GM23338 (cell line): ENCODE data around the gene MED13L. TPM values are rescaled to one million over a fixed set of nuclear protein-coding genes. Genes with fewer than 3 reads are reported as not detected.

Experiments
- ATAC-seq: fragments of 200-7000 bp; cut with Tn5 transposase; 3 replicates; pipeline ENCODE4 v1.9.1; 2020
- DNase-seq: peaks from one replicate; pipeline ENCODE4 v3.0.0-alpha.2; 2015; ENCODE audit warnings: low spot score
- H2AFZ ChIP-seq: fragments of 200-600 bp; sonication (generic); 2 replicates; pipeline ENCODE4 v1.8.0; 2016; ENCODE audit warnings: antibody characterized with exemption, mild to moderate bottlenecking, moderate library complexity
- H3F3A ChIP-seq: fragments of 200-600 bp; sonication (generic); replicated peaks from 2 replicates; pipeline ENCODE4 v1.8.0; 2017; ENCODE audit warnings: antibody characterized with exemption, mixed run types, low read depth
- H3K27ac ChIP-seq: fragments of 200-600 bp; sonication (generic); 2 replicates; pipeline ENCODE4 v1.6.1; 2016; ENCODE audit warnings: low read depth
- H3K27me3 ChIP-seq: fragments of 200-600 bp; sonication (generic); 2 replicates; pipeline ENCODE4 v1.8.0; 2016; ENCODE audit warnings: mild to moderate bottlenecking, mixed run types, moderate library complexity; ENCODE audit not compliant: insufficient read depth
- H3K36me3 ChIP-seq: fragments of 200-600 bp; sonication (generic); 2 replicates; pipeline ENCODE4 v1.8.0; 2016; ENCODE audit warnings: mild to moderate bottlenecking; ENCODE audit not compliant: insufficient read depth
- H3K4me1 ChIP-seq: fragments of 200-600 bp; sonication (generic); 2 replicates; pipeline ENCODE4 v1.8.0; 2016; ENCODE audit warnings: mild to moderate bottlenecking, moderate library complexity; ENCODE audit not compliant: insufficient read depth
- H3K4me2 ChIP-seq: fragments of 200-600 bp; sonication (generic); 2 replicates; pipeline ENCODE4 v1.7.1; 2017; ENCODE audit warnings: mixed run types
- H3K4me3 ChIP-seq: fragments of 200-600 bp; sonication (generic); 2 replicates; pipeline ENCODE4 v1.6.1; 2016; ENCODE audit warnings: mixed run types
- H3K79me2 ChIP-seq: fragments of 200-600 bp; sonication (generic); replicated peaks from 2 replicates; pipeline ENCODE4 v1.8.0; 2017; ENCODE audit warnings: mild to moderate bottlenecking; ENCODE audit not compliant: insufficient read depth
- H3K9me2 ChIP-seq: fragments of 200-600 bp; sonication (generic); 2 replicates; pipeline ENCODE4 v1.8.0; 2017; ENCODE audit not compliant: insufficient read depth
- H4K20me1 ChIP-seq: fragments of 200-600 bp; sonication (generic); replicated peaks from 2 replicates; pipeline ENCODE4 v1.8.0; 2017; ENCODE audit warnings: mild to moderate bottlenecking; ENCODE audit not compliant: insufficient read depth
- H3K27ac Mint-ChIP-seq: 2 replicates; pipeline ENCODE4 v1.8.0; 2020; ENCODE audit warnings: inconsistent platforms, mild to moderate bottlenecking, moderate library complexity, mixed read lengths
- H3K27me3 Mint-ChIP-seq: 3 replicates; pipeline ENCODE4 v1.8.0; 2022; ENCODE audit warnings: low read depth, mild to moderate bottlenecking, moderate library complexity, mixed read lengths, inconsistent platforms; ENCODE audit not compliant: insufficient read depth, poor library complexity
- H3K36me3 Mint-ChIP-seq: 3 replicates; pipeline ENCODE4 v1.8.0; 2021; ENCODE audit warnings: low read depth, mild to moderate bottlenecking, inconsistent platforms, moderate library complexity, mixed read lengths
- H3K4me1 Mint-ChIP-seq: 3 replicates; pipeline ENCODE4 v1.8.0; 2020; ENCODE audit warnings: mild to moderate bottlenecking, inconsistent platforms, mixed read lengths
- H3K4me3 Mint-ChIP-seq: 3 replicates; pipeline ENCODE4 v1.8.0; 2021; ENCODE audit warnings: moderate library complexity, mild to moderate bottlenecking, inconsistent platforms, mixed read lengths
- H3K9me3 Mint-ChIP-seq: 3 replicates; pipeline ENCODE4 v1.8.0; 2020; ENCODE audit warnings: moderate library complexity, mild to moderate bottlenecking, inconsistent platforms, mixed read lengths
- CREB1 ChIP-seq: fragments of 250-450 bp; sonication (Bioruptor Pico); IDR thresholded peaks from 2 replicates; pipeline ENCODE4 v1.5.0; 2020; ENCODE audit warnings: low read depth, mild to moderate bottlenecking, moderate library complexity
- EZH2 ChIP-seq: fragments of 200-600 bp; sonication (generic); IDR thresholded peaks from one replicate; pipeline ENCODE4 v1.8.0; 2017; ENCODE audit warnings: antibody characterized with exemption, mild to moderate bottlenecking, low read depth; ENCODE audit not compliant: unreplicated experiment
- EZH2phosphoT487 ChIP-seq: fragments of 200-600 bp; sonication (generic); IDR thresholded peaks from one replicate; pipeline ENCODE4 v1.8.1; 2018; ENCODE audit warnings: antibody characterized with exemption; ENCODE audit not compliant: unreplicated experiment
- JUNB ChIP-seq: IDR thresholded peaks from one replicate; pipeline ENCODE4 v1.6.1; 2016; ENCODE audit warnings: antibody characterized with exemption; ENCODE audit not compliant: unreplicated experiment
- STAT1 ChIP-seq: IDR thresholded peaks from one replicate; pipeline ENCODE4 v1.6.1; 2016; ENCODE audit warnings: antibody characterized with exemption; ENCODE audit not compliant: unreplicated experiment
- ZNF114 ChIP-seq: fragments of 250-450 bp; sonication (Bioruptor Pico); IDR thresholded peaks from 2 replicates; pipeline ENCODE4 v1.5.0; 2020; ENCODE audit warnings: mild to moderate bottlenecking, moderate library complexity
- ZNF331 ChIP-seq: fragments of 250-450 bp; sonication (Bioruptor Pico); IDR thresholded peaks from 2 replicates; pipeline ENCODE4 v1.5.0; 2020; ENCODE audit warnings: low read depth, mild to moderate bottlenecking, moderate library complexity
- polyA plus RNA-seq: library from polyadenylated mRNA; unstranded; fragments of >200 nt; fragmentation: Nextera tagmentation; extraction: Ambion mirVana; gene quantifications from 2 replicates; pipeline ENCODE4 v1.2.1, GENCODE V29; 2016
- total RNA-seq: library from RNA; depleted of rRNA; stranded (reverse); fragments of >200 nt; shearing (Covaris generic); gene quantifications from 2 replicates; pipeline ENCODE4 v1.2.3, GENCODE V29; 2014
- TF ChIP-seq, protein P1 (sequence below): IDR thresholded peaks from one replicate; pipeline ENCODE4 v1.6.1; 2018; ENCODE audit warnings: antibody characterized with exemption; ENCODE audit not compliant: unreplicated experiment
- TF ChIP-seq, protein P2 (sequence below): fragments of 250-450 bp; sonication (Bioruptor Pico); IDR thresholded peaks from 2 replicates; pipeline ENCODE4 v1.5.0; 2020; ENCODE audit warnings: mild to moderate bottlenecking, moderate library complexity
- TF ChIP-seq, protein P3 (sequence below), 2 experiments: fragments of 200-600 bp in 1 of 2; sonication (generic) in 1 of 2; conservative IDR thresholded peaks; 2 replicates each; pipeline versions ENCODE4 v1.5.1 to v1.6.1; 2016 to 2017; ENCODE audit warnings: antibody characterized with exemption in 2 of 2, low read depth in 2 of 2, mild to moderate bottlenecking in 2 of 2, moderate library complexity in 1 of 2

The MED13L gene
- total and polyA plus RNA-seq, 2 experiments from 2014 or later, result 20.9 to 73.6 TPM

DNA sequence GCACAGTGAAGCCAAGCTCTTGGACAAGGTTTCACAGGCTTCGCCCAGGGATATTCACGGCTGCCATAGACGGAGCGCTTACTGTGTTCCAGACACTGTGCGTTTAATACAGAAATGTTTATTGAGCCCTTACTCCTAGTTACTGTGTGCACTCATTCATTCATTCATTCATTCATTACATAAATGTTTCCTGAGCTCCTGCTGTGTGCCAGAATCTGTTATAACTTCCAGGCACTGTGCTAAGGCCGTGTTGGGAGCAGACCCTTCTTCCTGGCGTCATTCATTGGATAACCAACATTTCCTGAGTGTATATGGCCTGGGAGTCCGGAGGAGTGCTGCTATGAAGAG, 760 bp upstream of the MED13L start:
- Histone ChIP-seq H3K79me2 (peaks cover 35% of the 10 kb centered on the region), H2AFZ (peak overlapping the region; percentile 76), H3K9me2 (no peaks in the 10 kb centered on the region), H4K20me1 (peaks cover 13% of the 10 kb centered on the region; the same call in 1 of the 2 replicates), H3F3A (peaks cover 5% of the 10 kb centered on the region; the same call in 1 of the 2 replicates), H3K4me3 (peak overlapping the region; percentile 69), H3K4me2 (peak overlapping the region; percentile 76), H3K27ac (no peak overlapping the region), H3K36me3 (no peaks in the 10 kb centered on the region), H3K4me1 (peaks cover 43% of the 10 kb centered on the region), H3K27me3 (no peaks in the 10 kb centered on the region)
- peaks cover 5% of the 10 kb centered on the region; the same call in 1 of the 3 replicates for H3K36me3 Mint-ChIP-seq
- H3K27me3 Mint-ChIP-seq, result peaks cover 13% of the 10 kb centered on the region
- DNase-seq, result no peak
- H3K27ac Mint-ChIP-seq, result peak overlapping the region; percentile 81
- TF ChIP-seq CREB1 (CRISPR knock-in tag) (no peak), STAT1 (no peak), ZNF114 (CRISPR knock-in tag) (no peak), JUNB (no peak), EZH2 (no peak), EZH2phosphoT487 (no peak), ZNF331 (CRISPR knock-in tag) (no peak)
- TF ChIP-seq, protein P1, sequence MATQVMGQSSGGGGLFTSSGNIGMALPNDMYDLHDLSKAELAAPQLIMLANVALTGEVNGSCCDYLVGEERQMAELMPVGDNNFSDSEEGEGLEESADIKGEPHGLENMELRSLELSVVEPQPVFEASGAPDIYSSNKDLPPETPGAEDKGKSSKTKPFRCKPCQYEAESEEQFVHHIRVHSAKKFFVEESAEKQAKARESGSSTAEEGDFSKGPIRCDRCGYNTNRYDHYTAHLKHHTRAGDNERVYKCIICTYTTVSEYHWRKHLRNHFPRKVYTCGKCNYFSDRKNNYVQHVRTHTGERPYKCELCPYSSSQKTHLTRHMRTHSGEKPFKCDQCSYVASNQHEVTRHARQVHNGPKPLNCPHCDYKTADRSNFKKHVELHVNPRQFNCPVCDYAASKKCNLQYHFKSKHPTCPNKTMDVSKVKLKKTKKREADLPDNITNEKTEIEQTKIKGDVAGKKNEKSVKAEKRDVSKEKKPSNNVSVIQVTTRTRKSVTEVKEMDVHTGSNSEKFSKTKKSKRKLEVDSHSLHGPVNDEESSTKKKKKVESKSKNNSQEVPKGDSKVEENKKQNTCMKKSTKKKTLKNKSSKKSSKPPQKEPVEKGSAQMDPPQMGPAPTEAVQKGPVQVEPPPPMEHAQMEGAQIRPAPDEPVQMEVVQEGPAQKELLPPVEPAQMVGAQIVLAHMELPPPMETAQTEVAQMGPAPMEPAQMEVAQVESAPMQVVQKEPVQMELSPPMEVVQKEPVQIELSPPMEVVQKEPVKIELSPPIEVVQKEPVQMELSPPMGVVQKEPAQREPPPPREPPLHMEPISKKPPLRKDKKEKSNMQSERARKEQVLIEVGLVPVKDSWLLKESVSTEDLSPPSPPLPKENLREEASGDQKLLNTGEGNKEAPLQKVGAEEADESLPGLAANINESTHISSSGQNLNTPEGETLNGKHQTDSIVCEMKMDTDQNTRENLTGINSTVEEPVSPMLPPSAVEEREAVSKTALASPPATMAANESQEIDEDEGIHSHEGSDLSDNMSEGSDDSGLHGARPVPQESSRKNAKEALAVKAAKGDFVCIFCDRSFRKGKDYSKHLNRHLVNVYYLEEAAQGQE, result no peak
- TF ChIP-seq, protein P2, sequence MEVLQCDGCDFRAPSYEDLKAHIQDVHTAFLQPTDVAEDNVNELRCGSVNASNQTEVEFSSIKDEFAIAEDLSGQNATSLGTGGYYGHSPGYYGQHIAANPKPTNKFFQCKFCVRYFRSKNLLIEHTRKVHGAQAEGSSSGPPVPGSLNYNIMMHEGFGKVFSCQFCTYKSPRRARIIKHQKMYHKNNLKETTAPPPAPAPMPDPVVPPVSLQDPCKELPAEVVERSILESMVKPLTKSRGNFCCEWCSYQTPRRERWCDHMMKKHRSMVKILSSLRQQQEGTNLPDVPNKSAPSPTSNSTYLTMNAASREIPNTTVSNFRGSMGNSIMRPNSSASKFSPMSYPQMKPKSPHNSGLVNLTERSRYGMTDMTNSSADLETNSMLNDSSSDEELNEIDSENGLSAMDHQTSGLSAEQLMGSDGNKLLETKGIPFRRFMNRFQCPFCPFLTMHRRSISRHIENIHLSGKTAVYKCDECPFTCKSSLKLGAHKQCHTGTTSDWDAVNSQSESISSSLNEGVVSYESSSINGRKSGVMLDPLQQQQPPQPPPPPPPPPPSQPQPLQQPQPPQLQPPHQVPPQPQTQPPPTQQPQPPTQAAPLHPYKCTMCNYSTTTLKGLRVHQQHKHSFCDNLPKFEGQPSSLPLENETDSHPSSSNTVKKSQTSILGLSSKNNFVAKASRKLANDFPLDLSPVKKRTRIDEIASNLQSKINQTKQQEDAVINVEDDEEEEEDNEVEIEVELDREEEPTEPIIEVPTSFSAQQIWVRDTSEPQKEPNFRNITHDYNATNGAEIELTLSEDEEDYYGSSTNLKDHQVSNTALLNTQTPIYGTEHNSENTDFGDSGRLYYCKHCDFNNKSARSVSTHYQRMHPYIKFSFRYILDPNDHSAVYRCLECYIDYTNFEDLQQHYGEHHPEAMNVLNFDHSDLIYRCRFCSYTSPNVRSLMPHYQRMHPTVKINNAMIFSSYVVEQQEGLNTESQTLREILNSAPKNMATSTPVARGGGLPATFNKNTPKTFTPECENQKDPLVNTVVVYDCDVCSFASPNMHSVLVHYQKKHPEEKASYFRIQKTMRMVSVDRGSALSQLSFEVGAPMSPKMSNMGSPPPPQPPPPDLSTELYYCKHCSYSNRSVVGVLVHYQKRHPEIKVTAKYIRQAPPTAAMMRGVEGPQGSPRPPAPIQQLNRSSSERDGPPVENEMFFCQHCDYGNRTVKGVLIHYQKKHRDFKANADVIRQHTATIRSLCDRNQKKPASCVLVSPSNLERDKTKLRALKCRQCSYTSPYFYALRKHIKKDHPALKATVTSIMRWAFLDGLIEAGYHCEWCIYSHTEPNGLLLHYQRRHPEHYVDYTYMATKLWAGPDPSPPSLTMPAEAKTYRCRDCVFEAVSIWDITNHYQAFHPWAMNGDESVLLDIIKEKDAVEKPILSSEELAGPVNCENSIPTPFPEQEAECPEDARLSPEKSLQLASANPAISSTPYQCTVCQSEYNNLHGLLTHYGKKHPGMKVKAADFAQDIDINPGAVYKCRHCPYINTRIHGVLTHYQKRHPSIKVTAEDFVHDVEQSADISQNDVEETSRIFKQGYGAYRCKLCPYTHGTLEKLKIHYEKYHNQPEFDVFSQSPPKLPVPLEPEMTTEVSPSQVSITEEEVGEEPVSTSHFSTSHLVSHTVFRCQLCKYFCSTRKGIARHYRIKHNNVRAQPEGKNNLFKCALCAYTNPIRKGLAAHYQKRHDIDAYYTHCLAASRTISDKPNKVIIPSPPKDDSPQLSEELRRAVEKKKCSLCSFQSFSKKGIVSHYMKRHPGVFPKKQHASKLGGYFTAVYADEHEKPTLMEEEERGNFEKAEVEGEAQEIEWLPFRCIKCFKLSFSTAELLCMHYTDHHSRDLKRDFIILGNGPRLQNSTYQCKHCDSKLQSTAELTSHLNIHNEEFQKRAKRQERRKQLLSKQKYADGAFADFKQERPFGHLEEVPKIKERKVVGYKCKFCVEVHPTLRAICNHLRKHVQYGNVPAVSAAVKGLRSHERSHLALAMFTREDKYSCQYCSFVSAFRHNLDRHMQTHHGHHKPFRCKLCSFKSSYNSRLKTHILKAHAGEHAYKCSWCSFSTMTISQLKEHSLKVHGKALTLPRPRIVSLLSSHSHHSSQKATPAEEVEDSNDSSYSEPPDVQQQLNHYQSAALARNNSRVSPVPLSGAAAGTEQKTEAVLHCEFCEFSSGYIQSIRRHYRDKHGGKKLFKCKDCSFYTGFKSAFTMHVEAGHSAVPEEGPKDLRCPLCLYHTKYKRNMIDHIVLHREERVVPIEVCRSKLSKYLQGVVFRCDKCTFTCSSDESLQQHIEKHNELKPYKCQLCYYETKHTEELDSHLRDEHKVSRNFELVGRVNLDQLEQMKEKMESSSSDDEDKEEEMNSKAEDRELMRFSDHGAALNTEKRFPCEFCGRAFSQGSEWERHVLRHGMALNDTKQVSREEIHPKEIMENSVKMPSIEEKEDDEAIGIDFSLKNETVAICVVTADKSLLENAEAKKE (CRISPR knock-in tag), result no peak
- TF ChIP-seq, protein P3, sequence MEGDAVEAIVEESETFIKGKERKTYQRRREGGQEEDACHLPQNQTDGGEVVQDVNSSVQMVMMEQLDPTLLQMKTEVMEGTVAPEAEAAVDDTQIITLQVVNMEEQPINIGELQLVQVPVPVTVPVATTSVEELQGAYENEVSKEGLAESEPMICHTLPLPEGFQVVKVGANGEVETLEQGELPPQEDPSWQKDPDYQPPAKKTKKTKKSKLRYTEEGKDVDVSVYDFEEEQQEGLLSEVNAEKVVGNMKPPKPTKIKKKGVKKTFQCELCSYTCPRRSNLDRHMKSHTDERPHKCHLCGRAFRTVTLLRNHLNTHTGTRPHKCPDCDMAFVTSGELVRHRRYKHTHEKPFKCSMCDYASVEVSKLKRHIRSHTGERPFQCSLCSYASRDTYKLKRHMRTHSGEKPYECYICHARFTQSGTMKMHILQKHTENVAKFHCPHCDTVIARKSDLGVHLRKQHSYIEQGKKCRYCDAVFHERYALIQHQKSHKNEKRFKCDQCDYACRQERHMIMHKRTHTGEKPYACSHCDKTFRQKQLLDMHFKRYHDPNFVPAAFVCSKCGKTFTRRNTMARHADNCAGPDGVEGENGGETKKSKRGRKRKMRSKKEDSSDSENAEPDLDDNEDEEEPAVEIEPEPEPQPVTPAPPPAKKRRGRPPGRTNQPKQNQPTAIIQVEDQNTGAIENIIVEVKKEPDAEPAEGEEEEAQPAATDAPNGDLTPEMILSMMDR (conservative IDR thresholded peaks at IDR 0.05; ENCODE audit: low read depth in 2 of 2), result no peak
- peak; percentile 7; the same call in 2 of the 3 replicates for ATAC-seq
- H3K4me3 Mint-ChIP-seq, result peak overlapping the region; percentile 89
- H3K9me3 Mint-ChIP-seq, result no peaks in the 10 kb centered on the region
- peaks cover 60% of the 10 kb centered on the region for H3K4me1 Mint-ChIP-seq
